Midbrain (tissue), 1 donor: Measurements from ENCODE around the gene ROR1.
"Not testable (repeated sequence)": the region's sequence is repeated elsewhere in the genome, so short reads cannot be mapped to it uniquely, and the experiment has no call there.

ENCODE experiments used
- DNase-seq: peaks from one replicate; lab custom pipeline; 2025; lab: John Stamatoyannopoulos, UW

The ROR1 gene

DNA sequence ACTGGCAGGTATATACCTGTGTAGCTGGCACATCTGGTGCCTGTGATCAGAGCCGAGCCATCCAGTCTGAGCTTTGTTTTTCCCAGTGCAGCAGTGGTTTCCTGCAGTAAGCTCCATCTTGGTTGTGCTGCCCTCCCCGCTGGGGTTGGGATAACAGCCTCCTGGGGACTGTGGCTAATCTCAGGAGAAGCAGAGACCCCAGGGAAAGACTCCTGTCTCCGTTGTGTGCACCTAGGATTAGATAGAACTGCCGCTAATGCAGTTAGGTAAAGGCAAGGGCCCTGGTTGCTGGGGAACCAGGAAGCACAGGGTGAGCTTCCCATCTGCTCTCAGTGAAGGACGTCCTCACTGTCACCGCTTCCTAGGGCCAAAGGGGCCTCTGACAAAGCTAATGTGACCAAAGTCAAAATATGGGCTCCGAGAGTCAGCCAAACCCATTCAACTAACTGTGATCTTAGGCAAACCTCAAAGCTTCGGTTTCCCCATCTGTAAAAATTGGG is 20.0 kb downstream of the ROR1 start:
- no peak for DNase-seq

DNA sequence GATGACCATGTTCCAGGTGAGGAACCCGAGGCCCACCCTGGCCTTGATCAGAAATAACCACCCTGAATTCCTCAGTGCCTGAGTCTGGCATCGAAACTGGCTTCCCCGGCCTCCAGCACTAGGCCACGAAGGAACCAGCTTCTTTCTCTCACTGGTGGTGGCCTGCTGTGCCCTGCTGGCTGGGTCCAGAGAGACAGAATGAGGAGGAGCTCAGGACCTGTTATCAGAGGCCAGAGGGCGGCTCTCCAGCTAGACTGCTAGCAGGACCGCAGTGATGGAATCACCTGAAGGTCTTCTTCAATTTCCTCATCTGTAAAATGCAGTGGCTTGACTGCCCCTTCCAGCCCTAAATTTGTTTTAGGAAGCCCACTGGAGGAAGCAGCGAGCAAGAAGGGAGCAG is 20.5 kb downstream of the ROR1 start:
- DNase-seq, result no peak

DNA sequence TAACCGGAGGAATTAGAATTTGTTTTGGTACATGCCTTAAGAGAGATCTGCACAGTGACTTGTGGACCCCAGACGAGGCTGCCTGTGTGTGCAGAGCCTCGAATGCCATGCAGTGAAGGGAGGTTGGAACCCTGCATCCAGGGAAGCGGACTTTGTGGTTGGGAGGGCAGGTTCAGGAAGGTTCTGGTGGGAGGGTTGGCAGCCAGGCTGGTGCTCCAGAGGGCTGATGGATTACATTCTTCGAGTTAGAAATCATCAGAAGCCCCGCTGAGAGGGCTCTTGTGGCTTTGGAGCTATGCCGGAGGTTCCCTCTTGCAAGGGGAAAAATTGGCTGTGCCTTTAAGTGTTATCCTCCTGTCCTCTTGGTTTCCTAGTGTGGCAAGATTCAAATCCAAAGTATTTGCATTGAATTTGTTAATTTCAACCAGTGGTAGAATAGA is 21.1 kb downstream of the ROR1 start:
- no peak for DNase-seq

DNA sequence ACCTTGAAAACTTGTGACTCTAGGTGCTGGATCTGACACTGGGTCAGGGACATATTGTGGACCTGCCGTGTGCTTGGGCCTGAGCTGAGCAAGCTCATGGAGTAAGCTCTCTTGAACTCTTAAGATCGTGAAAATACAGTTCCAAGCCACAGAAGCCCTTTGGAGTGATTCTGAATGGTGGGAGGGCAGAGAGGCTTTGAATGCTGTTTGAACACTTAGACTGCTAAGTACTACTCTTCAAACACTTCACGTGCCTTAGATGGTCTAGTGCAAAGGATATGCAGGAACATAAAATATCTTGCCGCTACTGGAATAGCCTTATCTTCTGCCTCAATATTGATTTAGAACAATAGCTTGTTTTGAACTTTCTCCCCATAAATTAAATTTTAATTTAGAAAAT is 21.6 kb downstream of the ROR1 start:
- no peak for DNase-seq

DNA sequence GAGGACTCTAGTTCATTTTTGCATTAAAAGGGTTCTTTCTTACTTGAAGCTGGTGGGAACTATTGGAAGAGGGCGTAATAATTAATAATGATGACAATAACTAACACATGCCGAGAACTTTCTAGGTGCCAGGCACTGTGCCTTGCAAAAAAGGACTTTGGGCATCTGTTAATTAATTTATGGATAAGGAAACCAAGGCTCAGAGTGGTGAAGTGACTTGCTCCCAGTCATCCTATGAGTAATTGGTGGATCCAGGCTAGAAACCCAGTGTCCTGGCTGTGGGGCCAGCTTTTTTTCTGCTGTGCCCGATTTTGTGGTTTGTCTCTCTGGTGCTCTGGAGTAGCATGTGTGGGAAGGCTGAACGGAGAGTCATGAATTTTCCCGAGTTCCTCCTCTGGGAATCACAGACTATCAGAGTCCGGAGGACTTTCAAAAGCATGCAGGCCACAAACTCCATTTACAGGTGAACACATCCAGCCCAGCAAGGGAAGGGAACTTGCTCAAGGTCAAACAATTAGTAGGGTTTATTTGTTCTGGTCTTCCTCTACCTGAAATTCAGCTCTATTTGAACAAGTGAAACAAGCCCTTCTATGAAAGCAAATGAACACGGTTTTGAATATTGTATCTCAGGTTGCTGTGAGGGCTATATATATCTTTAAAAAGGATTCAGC is 23.4 kb downstream of the ROR1 start:
- no peak for DNase-seq

DNA sequence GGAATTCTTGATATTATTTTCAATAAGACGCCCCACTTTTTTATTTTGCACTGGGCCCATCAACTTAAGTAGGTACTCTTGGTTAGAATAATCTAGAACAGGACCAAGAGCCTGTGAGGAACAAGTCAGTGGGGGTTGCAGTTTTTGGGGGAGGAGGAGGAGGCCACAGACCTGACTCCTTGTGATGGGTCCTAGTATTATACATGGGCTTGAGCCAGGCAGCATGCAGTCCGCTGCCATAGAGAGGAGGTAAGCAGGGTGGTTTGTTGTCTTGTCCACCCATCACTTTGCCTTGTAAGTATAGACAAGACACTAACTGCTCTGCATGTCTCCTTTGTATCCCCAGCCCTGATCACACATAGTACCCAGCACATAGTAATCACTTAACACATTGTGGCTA is 24.5 kb downstream of the ROR1 start:
- DNase-seq, result no peak

DNA sequence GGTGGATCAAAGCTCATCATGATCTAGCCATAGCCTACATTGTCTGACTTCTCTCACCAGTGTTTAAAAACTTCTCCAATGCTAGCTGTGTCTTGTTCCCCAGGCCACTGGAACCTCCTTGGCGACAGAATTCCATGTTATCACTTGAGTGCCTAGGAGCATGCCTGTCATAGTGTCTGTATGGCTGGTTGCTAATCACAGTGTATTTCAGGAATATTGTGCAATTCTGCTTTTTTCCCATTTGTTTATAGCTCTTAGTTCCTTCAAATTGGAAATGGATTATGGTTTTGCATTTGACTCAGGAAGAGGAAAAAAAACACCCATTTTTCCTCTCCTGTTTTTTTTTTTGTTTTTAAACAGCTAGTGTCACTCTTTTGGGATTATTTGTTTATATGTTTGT is 25.5 kb downstream of the ROR1 start:
- DNase-seq, result no peak

DNA sequence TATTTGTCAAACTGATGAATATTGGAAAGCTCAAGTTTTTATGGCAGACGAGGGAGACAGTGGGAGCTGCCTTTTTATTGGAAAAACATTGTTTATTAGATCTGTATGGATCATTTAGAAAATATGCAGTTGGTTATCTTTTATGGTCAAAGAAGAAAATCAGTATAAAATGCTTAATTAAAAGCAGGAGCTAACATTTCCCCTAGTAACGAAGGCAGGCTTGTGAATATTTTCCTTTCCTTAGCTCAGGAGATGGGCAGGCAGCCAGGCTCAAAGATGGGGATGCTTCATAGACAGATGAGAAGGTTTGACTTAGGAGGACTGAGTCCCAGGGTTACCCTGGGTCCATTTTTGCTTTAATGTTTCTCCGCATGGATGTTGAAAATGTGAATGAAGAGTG is 26.0 kb downstream of the ROR1 start:
- DNase-seq, result no peak

DNA sequence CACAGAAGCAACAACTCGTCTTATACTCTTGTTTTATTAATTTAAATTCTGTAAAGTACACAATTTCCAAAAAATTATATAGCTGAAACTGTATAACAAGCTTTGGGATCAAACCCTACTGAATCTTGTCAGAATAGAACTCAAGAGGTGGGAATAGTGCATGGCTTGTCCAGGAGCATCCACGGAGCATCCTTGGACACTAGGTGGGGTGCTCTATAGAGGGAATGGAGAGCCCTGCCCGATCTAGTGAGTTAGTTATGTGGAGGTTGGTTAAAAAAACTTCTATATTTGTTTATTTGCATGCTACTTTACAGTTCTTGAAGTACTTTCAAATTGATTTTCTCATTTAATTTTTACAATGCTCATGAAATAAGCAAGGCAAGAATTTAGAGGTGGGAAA is 28.3 kb downstream of the ROR1 start:
- no peak for DNase-seq

DNA sequence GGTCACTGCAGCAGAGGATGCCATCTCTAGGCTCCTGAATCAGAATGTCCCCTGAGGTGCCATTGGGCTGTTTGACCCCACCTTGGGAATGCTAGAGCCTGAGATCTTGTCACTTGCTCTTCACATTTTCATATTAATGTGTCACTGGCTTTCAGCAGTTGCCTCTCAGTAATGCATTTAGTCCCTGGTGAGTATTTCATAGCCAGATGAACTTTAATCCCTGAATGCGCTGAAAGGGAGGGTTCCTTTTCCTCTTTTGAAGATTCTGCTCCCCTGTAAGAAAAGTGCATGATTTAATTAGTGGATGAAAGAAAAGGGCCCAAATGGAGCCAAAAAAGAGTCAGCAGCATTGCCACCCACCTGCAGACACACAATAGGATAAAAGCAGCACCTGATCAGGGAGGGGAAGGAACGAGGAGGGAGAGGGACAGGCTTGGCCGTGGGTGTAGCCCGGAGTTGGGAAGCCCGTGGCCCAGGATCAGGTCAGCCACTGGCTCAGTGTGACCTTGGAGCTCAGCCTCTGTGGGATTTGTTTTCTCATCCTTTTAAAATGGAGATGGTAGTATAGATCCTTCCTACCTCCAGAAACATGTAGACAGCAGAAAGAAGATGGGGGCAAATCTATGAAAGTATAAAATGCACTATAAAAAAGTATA is 31.1 kb downstream of the ROR1 start:
- no peak for DNase-seq

DNA sequence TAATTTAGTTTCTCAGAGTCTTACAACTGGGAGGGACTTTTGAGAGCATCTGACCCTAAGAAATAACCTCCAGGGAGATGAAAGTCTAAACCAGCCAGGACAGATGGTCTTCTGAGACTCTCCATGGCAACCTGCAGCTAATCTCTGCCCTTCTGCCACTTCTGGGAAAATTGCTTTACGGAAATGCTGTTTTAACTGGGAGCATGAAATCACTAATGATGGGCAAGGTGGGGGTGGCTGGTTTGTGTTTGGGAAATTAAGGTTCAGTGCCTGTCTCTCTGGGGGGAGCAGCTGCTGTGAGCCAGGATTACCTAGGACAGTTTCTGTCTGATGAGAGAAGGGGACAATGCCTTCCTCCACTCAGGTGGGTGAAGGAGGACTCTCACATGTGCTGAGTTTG is 33.2 kb downstream of the ROR1 start:
- DNase-seq, result no peak

DNA sequence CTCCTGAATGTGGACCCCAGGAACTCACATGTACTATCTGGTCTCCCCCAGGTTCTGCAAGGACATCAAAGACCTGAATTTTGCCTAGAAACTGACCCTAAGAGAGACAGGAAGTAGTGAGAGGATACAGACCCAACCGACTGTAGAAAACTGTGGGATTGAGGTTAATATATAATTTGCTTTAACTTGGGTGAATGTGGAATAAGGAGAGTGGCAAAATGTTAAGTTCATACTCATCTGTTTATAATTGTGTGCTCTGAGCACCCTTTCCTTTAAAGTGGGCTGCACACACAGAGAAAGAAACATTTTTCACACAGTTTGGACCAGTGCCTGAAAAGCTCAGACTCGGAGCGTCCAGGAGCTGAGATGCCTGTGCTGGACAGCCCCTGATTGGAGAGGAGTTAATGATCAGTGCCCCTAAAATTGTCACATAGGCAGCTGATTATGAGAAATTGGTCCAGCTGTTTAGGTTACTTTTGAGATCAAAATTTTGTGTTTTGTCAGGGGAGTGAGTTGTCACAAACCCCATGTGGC is 37.2 kb downstream of the ROR1 start:
- no peak for DNase-seq

DNA sequence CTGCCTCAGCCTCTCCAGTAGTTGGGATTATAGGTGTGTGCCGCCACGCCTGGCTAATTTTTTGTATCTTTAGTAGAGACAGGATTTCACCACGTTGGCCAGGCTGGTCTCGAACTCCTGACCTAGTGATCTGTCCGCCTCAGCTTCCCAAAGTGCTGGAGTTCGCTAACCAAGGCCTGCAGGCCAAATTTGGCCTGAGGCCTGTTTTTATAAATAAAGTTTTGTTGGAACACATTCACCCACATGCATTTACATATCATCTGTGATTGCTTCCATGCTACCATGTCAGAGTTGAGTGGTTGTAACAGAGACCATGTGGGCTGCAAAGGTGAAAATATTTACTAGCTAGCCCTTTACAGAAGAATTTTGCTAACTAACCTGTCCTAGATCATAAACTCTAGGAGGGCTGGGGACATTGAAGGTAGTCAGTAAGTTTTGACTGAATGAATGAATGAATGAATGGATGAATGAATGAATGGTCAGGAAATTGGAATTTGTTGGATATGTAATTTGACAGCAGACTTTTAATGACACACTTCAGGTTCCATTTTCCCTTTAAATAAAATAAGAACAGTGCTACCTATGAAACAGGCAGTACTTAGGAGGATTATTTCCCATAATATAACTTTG is 38.4 kb downstream of the ROR1 start:
- no peak for DNase-seq

DNA sequence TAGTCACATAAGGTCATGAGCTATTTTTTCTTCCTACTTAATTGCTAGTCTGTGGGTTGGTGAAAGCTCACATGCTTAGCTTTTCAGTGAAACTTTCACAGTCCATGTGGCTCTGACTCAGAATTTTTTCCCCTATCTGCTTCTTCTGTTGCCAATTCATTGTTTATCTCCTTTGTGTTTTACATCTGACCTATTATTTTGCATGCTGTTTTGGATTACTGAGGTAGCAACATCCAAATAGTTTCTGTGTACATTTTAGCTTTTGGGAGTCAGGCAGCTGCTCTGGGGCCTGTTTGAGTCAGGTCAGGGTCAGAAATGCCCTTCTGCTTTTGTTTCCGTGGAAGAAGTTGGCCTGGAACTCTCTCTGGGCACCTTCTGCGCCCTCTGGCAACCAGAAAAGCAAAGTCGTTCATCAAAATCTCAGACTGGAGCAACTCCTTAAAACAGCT is 40.0 kb downstream of the ROR1 start:
- no peak for DNase-seq

DNA sequence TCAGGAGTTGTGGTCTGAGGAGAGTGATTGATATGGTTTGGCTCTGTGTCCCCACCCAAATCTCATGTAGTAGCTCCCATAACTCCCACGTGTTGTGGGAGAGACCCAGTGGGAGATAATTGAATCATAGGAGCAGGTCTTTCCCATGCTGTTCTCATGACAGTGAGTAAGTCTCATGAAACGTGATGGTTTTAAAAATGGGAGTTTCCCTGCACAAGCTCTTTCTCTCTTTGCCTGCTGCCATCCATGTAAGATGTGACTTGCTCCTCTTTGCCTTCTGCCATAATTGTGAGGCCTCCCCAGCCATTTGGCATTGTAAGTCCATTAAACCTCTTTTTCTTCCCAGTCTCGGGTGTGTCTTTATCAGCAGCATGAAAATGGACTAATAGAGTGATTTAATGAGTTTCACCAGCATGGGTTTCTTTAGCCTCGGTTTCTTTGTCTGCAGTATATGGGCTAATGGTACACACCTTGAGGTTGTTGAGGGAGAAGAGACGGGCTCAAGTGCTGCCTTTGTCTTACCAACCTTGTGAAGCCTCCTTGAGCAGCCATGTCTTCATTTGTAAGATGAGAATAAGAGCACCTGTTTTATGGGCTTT is 42.5 kb downstream of the ROR1 start:
- DNase-seq, result not testable (repeated sequence)

DNA sequence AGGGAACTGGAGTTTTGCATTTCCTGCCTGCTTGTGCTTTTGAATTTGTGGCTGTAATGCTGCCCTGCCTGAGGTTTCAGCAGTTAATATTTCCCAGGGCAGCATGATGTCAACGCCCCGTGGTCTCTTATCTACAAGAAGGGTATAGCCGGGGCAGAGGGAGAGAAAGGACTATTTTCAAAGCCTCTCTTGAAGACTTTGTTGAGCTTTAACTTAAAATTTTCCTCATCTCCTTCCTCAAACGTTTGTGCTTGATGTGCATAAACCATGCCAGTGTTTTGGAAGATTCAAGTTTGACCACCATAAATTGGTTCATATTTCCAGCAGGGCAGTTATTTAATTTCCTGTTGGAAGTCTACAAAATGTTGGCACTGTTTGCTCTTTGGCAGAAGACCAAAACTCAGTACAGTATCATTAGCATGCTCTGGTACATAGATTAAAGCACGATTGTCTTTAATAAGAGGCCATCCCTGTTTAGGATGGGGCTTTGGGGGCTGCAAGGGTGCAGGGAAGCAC is 43.4 kb downstream of the ROR1 start:
- no peak for DNase-seq

DNA sequence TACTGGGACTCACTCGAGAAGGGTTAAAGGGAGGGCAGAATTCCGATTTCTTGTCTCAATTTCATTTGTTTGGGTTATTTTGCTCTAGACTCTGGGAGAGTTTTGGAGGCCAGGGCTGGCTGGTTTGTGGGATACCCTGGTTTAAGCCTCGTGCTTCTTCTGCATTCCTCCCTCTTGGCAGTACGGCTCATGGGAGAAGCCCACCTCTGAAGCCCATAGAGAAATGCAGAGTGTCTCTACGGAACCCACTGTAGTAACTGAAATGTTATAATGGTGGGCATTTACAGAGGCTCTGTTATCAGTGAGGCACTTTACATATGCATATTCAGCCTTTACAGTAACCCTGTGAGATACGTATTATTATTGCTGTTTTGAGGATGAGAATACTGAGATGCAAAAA is 43.9 kb downstream of the ROR1 start:
- DNase-seq, result no peak

DNA sequence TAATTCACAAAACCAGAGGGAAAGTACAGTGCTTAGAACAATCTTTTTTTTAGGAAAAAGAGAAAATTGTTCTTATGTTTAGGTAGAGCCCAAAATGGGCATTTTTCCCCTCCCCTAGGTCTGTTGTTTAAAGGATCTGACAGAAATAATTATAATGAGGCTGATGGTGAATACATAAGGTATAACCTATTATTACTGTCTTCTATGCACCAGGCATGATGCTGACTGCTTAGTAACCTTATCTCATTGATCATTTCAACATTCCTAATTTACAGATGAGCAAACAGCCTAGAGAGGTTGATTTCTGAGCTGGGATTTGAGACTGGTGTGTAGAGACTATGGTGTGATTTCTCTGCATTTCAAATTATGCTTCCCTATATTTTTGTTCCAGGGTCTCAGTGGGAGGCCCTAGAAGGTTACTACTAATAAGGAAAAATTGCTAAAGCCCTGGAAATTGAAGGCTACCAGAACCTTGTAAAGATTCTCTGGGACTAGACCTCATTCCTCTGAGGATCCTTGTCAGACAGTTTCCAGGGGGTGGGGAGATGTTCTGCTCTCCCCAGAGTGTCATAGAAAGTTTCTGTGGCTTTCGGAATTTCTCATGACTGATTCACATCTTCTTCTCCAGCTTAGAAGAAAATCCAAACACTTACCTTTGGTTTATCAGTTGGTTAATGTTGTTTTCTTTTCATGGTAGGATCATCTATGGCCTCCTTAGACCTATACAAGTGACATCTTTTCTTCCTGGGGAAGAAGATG is 44.9 kb downstream of the ROR1 start:
- no peak for DNase-seq

DNA sequence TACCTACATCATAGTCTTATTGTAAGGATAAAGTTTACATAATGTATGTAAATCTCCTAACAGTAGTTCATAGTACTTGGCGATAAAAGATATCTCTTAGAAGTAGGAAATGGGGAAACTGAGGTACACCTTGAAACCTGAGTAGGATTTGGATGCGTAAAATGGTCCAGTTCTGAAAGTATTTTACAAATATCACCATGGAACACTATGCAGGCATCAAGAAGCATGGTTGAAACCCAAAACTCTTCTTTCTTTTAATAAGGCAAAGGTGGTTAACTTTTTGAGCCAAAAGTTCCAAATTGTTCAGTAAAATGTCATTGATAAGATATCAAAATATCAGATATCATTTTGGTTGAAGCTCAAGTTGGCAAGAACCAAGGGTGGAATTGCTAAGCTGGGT is 46.0 kb downstream of the ROR1 start:
- DNase-seq, result no peak

DNA sequence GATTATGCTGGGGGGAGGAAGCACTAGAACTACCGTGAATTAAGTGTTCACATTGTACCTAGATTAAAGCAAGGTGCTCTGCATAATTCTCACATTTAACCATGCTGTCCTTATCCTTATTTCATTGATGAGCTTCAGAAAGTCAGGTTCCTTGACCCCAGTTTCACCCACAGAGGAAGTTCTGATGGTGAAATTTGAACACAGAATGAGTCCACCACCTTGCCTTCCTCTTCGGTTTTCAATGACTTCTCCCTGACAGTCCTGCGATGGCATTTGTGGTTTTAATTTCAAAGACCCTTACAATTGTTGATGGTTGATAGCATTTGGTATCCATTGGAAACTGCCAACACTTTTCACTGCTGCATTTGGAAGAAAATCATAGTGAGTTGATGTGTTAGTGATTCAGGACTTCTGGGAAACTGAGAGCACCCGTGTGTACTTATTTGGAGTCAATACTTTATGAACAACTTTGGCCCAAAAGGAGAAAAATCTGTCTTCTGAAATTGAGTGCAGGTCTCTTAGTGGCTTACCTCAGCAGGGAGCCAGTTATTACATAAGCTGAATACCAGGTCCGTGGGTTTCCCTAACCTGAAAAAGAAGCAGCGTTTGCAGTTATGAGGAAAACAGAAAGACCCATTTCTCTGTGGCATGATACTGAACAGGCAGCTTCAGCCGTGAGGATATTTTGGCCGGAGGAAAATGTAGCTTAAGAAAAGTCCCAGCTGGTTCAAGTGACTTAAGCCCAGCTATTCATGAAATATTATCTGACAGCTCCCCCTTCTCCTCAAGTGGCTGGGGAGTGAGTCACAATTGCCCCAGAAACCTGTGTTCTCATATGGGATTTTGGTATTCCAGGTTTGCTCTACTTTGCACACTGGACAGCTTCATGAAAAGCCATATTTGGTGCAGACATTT is 47.5 kb downstream of the ROR1 start:
- no peak for DNase-seq

DNA sequence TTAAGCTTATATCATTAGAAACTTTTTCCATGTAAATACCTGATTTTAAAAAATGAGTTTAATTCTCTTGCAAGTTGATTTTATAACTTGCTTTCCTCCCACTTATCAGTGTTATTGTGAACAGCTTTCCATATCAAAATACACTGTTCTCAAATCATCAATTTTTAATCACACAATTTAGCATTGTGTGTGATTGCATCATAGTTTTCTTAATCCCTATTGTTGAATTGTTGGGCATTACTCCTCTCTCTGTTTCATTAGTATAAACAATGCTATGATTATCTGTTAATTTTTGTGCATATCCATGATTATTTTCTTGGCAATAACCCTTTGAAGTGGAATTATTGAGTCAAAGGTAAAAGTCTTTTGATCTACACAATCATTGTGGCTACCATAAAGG is 48.7 kb downstream of the ROR1 start:
- DNase-seq, result no peak
